Stimulated activated CD8-positive, alpha-beta memory T cell treated with anti-CD3 and anti-CD28 coated beads, Interleukin-4, amount 100 ng/mL, for 4 hours (primary cell): ENCODE data around the gene FHL1.
"Not testable (repeated sequence)": the region's sequence is repeated elsewhere in the genome, so short reads cannot be mapped to it uniquely, and the experiment has no call there.

Experiments used
- DNase-seq, 2 donors: peaks; one replicate each; pipeline ENCODE4 v3.0.0-alpha.2; 2020; ENCODE audit warnings: low read depth in 2 of 2, low spot score in 1 of 2

Gene FHL1

DNA sequence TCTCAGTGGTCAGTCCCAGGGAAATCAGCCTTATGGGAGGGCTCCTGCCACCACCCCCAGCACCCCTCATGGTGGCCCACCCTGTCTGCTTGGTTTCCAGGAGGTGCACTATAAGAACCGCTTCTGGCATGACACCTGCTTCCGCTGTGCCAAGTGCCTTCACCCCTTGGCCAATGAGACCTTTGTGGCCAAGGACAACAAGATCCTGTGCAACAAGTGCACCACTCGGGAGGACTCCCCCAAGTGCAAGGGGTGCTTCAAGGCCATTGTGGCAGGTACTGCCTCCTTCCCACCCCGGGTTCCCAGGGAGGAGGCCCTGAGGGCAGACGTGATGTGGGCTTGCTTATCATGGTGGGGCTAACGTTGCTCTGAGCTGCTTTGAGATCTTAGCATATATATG, 59.6 kb downstream of the FHL1 start:
- DNase-seq: no peak

DNA sequence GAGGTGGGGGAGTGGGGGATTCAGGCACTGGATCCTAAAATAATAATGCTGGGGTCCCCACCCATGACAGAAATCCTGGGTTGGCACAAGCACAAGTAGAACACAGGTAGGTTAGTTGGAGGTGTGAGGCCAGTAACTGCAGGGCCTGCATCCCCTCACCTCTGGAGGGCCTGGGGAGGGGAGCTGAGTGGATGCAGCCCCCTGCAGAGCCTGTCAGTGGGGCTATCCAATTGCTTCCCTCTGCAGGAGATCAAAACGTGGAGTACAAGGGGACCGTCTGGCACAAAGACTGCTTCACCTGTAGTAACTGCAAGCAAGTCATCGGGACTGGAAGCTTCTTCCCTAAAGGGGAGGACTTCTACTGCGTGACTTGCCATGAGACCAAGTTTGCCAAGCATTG, 60.2 kb downstream of the FHL1 start:
- no peak for DNase-seq

DNA sequence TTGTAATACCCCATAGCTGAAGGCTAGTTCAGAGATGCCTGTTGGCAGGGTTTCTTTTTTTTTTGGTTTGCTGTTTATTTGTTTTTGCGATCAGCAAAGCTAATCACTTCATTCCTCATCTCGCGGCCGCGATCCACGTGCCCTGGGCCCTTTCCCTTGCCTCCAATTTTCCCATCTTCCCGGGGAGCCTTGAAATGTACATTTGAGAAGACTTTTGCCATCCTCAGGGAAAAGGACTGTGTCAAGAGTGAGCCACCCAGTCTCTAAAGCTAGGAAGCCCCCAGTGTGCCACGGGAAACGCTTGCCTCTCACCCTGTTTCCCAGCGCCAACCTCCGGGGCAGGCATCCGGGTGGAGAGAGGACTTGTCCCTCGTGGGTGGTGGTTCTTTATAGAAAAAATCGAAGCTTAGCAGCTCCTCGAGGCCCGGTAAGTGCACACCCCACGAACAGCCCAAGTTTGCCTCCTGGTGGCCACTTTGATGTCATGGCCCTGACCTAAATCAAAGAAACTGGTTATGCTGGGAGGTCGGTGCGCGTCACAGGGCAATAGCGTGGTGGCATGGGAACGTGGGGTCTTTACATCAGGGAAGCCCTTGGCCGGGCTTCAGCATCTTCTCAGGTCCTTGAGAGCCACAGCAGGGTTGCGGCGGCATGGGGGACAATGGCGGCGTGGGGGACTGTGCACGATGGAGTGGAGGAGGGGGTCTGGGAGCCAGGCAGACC, 61.8 kb downstream of the FHL1 start:
- DNase-seq: no peak

DNA sequence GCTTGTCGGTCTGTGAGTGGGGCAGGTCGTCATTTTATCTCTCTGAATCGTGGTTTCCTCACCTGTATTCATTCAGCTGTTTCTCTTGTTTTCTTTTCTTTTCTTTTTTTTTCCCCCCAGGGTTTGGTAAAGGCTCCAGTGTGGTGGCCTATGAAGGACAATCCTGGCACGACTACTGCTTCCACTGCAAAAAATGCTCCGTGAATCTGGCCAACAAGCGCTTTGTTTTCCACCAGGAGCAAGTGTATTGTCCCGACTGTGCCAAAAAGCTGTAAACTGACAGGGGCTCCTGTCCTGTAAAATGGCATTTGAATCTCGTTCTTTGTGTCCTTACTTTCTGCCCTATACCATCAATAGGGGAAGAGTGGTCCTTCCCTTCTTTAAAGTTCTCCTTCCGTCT, 62.4 kb downstream of the FHL1 start:
- DNase-seq: no peak

DNA sequence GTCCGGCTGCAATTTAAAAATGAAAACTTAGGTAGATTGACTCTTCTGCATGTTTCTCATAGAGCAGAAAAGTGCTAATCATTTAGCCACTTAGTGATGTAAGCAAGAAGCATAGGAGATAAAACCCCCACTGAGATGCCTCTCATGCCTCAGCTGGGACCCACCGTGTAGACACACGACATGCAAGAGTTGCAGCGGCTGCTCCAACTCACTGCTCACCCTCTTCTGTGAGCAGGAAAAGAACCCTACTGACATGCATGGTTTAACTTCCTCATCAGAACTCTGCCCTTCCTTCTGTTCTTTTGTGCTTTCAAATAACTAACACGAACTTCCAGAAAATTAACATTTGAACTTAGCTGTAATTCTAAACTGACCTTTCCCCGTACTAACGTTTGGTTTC, 62.9 kb downstream of the FHL1 start:
- DNase-seq: no peak

DNA sequence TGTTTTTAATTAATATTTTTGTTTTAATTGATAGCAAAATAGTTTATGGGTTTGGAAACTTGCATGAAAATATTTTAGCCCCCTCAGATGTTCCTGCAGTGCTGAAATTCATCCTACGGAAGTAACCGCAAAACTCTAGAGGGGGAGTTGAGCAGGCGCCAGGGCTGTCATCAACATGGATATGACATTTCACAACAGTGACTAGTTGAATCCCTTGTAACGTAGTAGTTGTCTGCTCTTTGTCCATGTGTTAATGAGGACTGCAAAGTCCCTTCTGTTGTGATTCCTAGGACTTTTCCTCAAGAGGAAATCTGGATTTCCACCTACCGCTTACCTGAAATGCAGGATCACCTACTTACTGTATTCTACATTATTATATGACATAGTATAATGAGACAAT, 63.5 kb downstream of the FHL1 start:
- DNase-seq: no peak

DNA sequence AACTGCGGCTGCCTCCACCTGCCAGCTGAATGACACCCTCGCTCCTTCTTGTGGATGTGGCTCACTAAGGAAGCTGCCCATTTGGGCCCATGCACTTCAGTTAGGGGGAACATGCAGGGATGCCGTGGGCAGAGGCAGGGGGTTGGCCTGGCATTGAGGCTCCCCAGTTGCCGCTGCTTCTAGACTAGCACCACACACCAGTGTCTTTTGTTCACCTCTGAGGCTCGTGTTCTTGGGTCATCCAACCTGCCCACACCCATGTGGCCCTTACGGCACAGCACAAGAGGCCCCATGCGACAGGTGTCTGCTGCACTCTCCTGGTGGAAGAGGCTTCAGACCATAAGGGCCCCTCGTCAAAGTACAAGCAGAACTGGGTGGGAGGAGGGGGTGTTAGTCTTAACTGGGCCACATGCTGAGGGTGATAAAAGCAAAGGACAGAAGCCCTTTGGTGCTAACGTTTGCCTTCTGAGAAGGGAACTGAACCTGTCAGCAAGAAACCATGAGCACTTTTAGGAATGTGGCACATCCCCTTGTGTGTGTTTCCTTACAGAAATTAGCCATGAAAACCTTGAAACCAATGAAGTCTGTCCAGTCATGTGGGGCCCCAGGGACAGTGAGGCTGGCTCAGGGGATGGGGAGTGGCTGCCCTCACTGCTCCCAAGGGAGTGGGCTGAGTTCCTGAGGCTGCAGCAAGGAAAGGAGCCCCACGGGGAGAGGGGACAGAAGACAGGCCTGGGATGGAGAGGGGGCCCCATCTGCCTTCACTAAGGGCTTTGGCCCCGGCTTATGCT, 64.6 kb downstream of the FHL1 start:
- no peak for DNase-seq

DNA sequence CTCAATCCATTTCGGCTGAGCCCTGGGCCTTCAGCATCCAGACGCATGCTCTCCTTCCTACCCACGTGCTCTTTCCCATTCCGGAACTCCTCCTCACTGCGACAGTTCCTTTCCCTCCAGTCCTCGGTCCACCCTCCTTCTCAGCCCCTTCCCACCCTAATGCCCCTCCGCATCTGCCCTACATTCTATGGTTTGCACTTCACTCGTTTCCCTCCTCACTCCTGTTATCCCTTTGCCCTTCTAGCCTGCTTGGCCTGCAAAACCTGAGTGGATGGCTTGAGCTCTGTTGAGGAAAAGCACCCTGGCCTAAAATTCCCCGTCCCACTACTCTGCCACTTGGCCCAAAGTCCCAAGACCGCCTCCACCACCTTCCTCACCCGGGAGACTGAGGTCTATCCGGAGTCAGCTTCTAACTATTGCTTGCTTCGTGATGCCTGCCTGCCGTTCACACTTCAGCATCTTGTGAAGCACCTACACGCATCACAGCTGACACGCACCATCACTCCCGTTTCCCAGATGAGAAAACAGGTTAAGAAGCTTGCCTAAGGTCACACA, 65.3 kb downstream of the FHL1 start:
- DNase-seq: no peak

DNA sequence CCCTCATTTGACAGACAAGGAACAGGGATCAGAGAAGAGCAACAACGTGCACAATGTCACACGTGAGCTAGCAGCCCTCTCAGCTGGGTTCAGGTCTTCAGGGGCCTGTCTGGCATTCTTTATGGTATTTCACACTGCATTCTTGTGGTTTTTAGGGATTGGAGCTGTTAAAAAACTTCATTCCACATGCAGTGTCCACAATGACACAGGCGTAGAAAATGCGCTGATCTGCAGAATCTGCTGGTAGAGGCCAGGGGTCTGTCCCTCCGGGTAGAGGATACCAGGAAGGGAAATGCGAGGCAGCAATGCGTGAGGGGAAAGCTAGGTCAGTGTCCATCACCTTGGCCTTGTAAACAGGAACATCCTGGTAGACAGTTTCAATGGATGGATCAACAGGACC, 67.2 kb downstream of the FHL1 start:
- DNase-seq: no peak

DNA sequence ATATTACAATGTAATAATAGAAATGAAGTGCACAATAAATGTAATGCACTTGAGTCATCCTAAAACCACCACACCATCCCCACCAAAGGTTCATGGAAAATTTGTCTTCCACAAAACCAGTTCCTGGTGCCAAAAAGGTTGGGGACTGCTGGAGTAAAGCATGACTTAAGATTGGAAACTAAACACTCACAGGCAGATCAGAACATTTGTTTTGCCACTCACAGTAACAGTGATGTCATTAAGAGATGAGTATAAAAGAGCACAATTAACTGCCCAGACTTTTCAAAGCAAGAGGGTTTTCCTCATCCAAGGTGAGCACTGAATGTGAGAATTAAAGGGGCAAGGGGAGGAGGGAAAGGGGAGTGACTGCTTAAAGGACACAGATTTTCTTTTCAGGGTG, 68.2 kb downstream of the FHL1 start:
- no peak for DNase-seq

DNA sequence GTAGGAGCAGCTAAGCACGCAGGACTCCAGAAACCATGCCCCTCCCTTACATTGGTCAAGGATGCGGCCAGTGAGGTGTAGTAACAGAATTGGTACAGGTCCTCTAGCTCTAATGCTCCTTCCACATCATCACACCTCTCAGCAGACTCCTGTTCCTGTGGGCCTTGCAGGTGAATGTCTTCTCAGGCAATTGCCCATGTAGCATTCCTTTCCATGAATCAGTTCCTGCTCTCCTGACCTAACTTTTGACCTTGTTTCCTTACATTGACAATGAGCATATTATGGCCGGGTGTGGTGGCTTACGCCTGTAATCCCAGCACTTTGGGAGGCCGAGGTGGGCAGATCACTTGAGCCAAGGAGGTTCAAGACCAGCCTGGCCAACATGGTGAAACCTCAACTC, 72.6 kb downstream of the FHL1 start:
- DNase-seq: no peak

DNA sequence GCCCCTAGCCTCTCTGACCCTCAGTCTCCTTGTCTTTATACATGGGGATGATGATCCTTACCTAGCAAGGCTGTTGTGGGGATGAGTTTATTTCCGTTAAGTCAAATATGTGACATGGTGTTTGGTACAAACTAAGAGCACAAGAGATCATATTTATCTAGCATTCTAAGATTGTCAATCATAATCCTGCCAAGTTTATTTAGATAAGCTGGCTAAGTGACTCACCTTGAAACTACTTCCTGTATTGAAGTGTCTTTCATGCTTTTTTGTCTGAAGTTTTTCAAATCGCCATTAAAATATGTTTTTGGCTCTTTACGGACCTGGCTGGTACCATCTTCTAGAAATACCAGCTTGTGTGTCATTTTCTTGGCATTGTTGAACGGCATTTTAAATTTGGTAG, 73.2 kb downstream of the FHL1 start:
- DNase-seq: no peak

DNA sequence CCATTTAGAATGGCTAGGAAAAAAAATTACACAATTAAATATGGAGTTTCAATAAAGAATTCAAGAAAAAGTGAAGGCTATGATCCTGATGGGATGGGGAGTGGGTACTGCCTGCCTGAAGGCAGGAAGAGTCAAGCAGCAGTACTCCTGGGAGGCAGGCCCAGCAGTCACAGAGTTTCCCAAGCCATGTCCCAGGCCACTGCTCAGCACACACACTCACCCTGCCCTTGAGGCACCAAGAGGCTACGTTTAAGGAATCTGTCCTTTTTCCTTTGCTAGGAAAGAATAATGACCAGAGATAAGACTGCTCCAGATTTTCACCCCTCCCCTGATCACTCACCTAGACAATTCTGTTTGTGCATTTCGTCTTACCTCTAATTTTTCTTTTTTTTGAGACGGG, 73.6 kb downstream of the FHL1 start:
- DNase-seq: no peak

DNA sequence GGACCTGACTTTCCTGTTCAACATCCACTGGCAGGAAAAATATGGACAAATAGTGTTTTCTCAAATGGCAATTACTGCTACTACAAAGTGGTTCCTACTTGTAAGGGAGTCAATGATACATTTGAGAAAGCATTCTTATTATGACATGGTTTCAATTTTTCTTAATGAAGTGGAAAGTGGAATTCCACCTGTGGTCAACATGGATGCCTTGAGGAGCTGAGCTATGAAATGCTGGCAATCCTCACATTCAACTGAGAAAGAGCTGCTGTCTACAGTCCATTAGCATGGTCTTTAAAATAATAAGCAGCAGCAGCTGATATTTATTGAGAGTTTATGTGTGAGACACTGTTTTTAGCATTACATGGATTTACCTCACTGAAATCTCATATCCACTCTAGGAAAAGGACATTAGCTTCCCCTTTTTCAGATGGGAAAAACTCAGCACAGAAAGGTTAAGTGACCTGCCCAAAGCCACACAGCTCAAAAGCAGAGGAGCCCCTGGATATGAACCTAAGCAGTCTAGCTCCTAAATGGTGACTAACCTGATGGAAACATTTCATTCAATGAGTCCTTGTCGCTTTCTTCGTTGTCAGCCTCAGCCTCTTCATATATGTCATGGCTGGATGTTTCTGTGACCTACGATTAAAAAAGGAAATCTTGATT, 74.6 kb downstream of the FHL1 start:
- DNase-seq: no peak

DNA sequence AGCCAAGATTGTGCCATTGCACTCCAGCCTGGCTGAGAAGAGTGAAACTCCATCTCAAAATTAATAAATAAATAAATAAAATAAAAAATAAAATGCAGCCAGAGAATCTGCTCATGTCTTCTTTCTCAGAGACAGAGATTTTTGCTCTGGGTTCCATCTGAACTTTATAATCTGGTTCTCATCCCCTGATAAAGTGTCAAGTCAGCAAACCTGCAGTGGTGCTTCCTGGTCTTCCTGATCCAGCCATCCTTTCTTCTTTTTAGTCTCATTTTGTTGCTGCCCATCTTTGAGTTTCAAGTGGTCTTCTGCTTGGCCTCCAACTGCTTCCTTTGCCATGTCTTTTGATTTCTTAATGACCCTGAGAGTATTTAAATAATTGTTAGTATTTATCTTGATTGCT, 79.7 kb downstream of the FHL1 start:
- no peak for DNase-seq

DNA sequence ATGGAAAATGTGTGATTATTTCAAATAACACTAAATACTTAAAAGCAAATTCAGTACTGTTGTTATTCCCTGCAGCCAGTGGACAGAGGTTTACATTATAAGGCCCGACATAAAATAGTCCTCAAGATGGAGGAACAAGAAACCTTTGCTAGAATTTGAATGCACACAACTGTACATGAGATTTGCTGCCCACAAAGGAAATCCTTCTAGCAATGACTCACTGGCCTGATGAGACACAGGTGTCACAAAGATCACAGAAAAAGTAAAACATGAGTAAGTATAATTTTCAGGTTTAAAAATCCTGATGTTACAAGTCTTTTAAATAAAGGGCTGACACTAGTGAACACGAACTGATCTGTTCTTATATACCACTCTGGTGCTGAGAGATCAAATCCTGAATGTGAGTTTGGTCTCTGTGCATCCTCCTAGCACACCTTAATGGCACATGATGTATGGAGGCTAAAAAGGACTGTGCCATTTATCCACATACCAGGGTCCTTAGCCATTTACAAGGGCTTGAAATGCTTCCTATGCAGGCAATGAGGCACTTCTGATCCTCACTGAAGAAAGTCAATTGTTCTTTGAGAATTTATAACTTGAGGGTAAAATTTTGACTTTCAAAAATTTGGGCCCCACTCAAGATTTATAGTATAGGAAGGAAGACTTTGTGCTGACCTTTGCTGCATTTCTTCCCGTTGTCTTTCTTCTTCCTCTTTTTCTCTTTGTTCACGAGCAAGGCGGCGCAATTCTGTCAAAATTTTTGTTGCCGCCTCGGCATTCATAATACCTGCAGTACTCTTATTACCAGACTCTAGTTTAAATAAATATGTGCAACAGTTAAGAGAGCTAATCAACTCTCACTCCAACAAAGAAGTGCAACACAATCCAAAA, 80.9 kb downstream of the FHL1 start:
- no peak for DNase-seq

DNA sequence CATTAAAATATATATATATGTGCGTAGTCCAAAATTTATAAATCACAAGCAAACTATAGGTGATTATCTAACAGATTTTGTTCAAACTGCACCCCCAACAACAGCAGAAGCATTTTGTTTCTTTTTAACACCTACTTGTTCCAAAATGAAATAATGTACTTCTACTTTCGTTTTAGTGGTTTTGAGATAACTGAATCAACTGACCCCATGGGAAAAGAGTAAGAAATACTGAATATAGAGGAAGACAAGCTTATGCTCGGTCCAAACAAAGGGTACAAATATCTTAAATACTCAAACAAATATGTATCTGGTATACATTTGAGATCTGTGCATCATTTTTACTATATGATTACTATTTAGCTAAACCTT, 81.5 kb downstream of the FHL1 start:
- DNase-seq: no peak

DNA sequence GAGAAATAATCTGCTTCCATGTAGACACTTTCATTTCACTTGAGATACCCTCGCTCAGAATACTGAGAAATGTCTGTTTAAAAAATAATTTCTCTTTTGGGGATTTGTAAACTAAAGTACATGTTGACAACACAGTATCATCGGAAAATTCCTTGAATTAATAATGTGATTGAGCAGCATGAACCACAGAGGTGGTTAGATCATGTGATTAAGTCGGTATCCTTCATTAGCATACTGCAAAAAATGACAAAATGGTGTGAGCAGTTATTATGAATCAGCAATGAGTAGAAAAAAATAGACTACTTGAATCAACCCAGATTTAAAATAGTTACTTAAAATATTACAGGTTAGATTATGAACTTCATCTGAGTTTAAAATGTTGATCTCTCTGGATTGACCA, 89.7 kb downstream of the FHL1 start:
- no peak for DNase-seq

DNA sequence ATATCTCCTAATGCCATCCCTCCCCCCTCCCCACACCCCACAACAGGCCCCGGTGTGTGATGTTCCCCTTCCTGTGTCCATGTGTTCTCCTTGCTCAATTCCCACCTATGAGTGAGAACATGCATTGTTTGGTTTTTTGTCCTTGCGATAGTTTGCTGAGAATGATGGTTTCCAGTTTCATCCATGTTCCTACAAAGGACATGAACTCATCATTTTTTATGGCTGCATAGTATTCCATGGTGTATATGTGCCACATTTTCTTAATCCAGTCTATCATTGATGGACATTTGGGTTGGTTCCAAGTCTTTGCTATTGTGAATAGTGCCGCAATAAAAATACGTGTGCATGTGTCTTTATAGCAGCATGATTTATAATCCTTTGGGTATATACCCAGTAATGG, 90.5 kb downstream of the FHL1 start:
- not testable (repeated sequence) for DNase-seq

DNA sequence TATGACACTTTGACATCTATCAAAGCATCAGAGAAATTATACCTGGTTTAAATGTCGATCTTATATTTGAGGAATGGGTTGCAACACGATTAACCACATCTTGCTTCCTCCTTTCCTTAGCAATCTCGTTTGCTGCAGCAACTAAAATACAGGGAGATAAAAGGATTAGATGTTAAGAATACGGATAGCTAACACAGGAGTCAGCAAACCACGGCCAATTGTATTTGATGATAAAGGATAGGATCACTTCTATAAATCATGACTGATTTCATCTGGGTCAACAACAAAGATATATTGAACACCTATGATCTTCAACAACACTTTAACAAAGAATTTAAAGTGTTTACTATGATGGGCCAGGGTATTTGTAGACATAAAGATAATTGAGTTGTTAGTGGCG, 98.9 kb downstream of the FHL1 start:
- no peak for DNase-seq
